GM19455 (cell line): ENCODE data around the gene MRPL18.
"Not testable (repeated sequence)": the region's sequence is repeated elsewhere in the genome, so short reads cannot be mapped to it uniquely, and the experiment has no call there.

Source experiments
- ATAC-seq: cut with Tn5 transposase; IDR thresholded peaks from one replicate; pipeline ENCODE4 v1.9.1; 2021; ENCODE audit not compliant: unreplicated experiment

Gene MRPL18

DNA sequence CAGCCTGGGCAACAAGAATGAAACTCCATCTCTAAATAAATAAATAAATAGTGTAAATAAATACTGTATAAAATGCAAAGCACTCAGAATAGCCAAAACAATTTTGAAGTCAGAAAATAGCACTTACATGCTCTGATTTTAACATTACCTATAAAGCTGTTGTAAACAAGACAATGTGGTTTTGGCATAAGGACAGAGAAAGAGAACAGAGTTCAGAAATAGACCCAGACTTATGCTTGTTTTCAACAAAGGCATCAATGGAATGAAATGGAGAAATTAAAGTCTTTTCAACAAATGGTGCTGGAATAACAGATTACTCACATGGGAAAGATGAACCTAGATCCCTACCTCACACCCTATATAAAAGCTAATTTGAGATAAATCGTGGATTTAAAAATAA lies 18.1 kb upstream of the MRPL18 start:
- ATAC-seq: no peak

DNA sequence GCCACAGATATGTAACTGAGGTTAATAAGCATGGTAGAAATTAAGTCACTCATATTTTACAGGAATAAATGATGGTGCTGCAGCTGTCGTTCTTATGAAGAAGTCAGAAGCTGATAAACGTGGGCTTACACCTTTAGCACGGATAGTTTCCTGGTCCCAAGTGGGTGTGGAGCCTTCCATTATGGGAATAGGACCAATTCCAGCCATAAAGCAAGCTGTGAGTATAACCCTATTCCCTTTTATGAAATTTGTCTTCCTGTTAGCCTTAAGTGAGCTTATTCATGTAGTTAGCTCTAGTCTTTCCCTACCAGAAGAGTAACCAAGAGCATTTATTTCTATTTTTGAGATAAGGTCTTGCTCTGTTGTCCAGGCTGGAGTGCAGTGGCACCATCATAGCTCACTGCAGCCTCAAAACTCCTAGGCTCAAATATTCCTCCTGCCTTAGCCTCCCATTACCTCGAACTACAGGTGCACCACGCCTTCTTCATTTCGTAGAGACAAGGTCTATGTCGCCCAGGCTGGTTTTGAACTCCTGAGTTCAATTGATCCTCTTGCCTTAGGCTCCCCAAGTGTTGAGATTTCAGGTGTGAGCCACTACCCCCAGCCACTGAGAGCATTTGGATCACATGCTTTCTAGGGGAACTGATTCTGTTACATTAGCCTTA lies 12.9 kb upstream of the MRPL18 start:
- ATAC-seq: no peak

DNA sequence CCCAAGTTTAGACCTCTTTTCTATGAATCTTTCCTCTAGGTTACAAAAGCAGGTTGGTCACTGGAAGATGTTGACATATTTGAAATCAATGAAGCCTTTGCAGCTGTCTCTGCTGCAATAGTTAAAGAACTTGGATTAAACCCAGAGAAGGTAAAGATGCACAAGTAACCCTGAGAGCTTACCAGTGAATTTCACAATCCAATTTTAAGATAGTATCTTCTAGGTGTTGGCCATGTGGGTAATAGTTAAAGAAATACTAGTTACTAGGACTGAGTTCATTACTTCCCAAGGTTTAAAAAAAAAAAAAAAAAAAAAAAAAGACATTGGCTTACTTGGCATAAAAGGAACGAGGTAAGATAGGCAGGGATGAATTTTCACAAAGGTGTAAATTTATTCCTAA lies 12.1 kb upstream of the MRPL18 start:
- ATAC-seq: no peak

DNA sequence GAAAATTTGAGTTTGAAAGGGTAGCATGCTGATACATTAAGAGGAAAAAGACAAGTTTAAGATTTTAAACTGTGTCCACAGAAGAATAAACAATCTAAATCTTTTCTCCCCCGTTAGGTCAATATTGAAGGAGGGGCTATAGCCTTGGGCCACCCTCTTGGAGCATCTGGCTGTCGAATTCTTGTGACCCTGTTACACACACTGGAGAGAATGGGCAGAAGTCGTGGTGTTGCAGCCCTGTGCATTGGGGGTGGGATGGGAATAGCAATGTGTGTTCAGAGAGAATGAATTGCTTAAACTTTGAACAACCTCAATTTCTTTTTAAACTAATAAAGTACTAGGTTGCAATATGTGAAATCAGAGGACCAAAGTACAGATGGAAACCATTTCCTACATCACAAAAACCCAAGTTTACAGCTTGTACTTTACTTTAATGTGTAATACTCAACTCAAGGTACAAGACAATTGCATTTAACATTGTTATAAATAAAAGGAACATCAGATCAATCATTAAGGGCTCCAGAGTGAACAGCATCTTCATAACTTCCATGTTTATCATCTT lies 11.6 kb upstream of the MRPL18 start:
- ATAC-seq: no peak

DNA sequence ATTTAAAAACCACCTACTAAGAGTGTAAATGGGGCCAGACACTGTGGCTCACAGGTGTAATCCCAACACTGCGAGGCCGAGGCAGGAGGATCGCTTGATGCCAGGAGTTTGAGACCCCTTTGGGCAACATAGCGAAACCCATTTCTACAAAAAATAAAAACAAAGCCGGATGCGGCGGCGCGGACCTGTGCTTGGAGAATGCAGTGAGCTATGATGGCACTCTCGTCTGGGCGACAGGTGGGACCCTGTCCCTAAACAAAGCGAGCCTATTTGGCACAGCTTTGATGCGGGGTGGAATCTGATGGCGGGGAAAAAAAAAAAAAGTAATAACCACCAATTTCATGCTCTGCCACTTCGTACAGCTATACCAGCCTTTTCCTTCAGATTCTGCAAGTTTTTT lies 2.0 kb upstream of the MRPL18 start:
- ATAC-seq: no peak

GRCh38 chr6:159788753-159789376 lies 1.4 kb upstream of the MRPL18 start:
- ATAC-seq: peak; percentile 0

- peak; percentile 67 for ATAC-seq
These were observed 704 bp upstream of the MRPL18 start, which contains the start of gene TCP1 for GRCh38 chr6:159789377-159790148. TCP1 (minus strand) TSS chr6:159789602; CDS start chr6:159789468, 134 bp downstream.

- no peak for ATAC-seq
These were observed 810 bp downstream of the MRPL18 start for GRCh38 chr6:159790956-159791598.

DNA sequence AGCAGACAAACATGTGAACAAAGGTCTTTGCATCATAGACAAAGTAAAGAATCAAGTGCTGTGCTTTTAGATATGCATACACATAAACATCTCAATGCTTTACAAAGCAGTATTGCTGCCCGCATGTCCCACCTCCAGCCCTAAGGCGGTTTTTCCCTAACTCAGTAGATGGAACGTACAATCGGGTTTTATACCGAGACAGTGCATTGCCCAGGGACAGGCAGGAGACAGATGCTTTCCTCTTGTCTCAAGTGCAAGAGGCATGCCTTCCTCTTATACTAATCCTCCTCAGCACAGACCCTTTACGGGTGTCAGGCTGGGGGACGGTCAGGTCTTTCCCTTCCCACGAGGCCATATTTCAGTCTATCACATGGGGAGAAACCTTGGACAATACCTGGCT lies 4.7 kb downstream of the MRPL18 start:
- not testable (repeated sequence) for ATAC-seq

GRCh38 chr6:159797554-159797953 lies 7.3 kb downstream of the MRPL18 start:
- no peak for ATAC-seq

GRCh38 chr6:159800141-159800865 lies 10.0 kb downstream of the MRPL18 start, which contains the start of gene PNLDC1:
PNLDC1 (plus strand) TSS chr6:159800276; CDS start chr6:159800308, 32 bp downstream.
- ATAC-seq: no peak

- no peak for ATAC-seq
These were observed 11.7 kb downstream of the MRPL18 start for GRCh38 chr6:159801935-159802334.

DNA sequence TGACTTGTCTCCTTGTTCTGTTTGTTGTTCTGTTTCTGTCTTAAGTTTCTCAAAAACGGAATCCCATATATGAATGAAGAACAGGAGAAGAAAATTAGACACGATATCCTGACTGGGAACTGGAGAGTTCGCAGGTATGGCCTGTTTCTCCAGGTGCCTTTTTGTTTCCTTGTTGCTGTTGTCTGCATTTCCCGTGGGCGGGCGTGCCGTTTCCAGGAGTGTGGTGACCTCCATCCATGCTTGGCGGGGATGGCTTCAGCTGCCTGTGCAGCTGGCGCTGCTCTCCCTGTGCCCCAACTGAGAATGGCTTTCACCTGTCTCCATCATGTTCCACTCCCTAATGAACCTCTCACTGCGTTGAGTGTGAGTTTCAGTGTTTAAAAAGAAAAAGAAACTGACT lies 14.2 kb downstream of the MRPL18 start:
- ATAC-seq: no peak

- ATAC-seq: no peak
These were observed 15.3 kb downstream of the MRPL18 start for GRCh38 chr6:159805440-159806020.

DNA sequence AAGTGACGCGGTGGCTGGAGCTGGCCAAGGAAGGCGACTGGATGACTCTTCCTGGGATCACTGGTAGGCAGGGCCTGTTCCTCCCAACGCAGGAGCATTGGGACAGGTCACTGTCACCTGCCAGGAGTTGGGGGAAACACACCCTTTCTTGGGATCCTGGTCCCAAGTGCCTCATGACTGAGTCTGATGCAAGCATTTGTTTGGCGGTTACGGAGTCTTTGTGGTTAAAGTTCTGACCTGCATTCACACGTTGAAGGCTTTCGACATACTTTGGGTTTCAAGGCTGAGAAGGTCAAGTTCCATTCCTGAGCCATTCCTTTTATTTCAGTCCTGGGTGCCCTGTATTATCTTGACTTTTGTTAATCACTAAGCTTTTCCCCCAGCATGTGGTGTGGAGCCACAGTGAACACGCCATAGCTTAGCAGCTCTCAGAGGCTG lies 15.8 kb downstream of the MRPL18 start:
- no peak for ATAC-seq

GRCh38 chr6:159807150-159807858 lies 17.0 kb downstream of the MRPL18 start:
- ATAC-seq: no peak

DNA sequence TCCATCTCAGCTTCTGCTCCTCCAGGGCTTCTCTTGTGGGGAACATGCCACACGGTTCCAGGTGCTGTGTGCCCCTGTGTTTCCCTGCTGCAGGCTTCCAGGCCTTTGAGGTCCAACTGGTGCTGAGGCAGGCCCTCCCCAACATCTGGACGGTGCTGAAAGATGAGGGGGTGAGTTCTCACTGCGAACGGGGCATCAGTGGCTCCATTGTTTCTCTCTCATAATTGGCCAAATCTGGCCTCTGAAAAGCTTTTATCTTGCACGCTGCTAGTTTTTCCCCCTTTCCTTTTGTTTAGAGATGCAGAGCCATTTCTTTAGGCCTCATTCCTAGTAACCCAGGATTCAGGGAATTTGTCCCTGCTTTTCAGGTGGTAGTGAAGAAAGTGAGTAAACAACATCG lies 18.4 kb downstream of the MRPL18 start:
- no peak for ATAC-seq

DNA sequence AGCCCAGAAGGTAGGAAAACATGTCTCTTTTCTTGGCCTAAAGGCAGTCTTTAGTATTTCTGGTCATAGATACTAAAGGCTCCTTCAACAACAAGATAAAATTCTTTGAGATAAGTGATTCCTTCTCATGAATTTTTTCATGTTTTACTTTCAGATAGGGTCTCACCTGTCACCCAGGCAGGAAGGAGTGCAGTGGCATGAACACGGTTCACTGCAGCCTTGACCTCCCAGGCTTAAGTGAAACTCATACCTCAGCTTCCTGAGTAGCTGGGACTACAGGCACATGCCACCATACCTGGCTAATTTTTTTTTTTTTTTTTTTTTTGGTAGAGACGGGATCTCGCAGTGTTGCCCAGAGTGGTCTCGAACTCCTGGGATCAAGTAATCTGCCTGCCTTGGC lies 18.9 kb downstream of the MRPL18 start:
- no peak for ATAC-seq

GRCh38 chr6:159813781-159814180 lies 23.5 kb downstream of the MRPL18 start:
- ATAC-seq: no peak
